Measurements from ENCODE around the gene HLF.
"Not testable (repeated sequence)": the region's sequence is repeated elsewhere in the genome, so short reads cannot be mapped to it uniquely, and the experiment has no call there.

HLF gene

DNA sequence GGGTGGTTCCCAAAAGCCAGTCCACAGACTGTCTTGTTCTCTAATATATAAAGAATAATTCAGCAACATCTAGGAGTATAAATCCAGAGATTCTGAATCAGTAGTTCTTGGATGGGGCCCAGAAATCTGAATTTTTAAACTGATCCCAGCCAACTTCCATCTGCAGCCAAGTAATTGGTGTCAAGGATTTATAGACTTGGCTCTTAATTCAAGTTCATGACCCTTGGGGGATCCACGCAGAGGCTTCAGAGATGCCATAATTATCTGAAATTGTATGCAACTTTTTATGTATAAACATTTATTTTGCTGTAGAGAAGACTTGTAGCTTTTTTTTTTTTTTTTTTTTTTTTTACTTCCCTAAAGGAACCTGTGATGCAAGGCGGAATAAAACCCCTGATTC is 60.6 kb downstream of the HLF start:
- Histone ChIP-seq H2BK5ac (ENCODE audit: low read depth, low read length, poor library complexity, severe bottlenecking) (no peak overlapping the region), H3K9me3 (ENCODE audit: control insufficient read depth, low read length) (no peaks in the 10 kb centered on the region), H3K4me2 (ENCODE audit: low read length, poor library complexity, severe bottlenecking) (no peak overlapping the region), H2AK5ac (ENCODE audit: low read length, severe bottlenecking) (no peak overlapping the region), H4K91ac (ENCODE audit: low read length) (no peak overlapping the region), H2BK15ac (ENCODE audit: low read depth, poor library complexity, severe bottlenecking) (no peak overlapping the region), H3K23ac (ENCODE audit: low read length in 2 of 2) (no peak overlapping the region), H3K27me3 (ENCODE audit: control insufficient read depth in 1 of 2, insufficient read depth in 1 of 2, low read length in 2 of 2) (no peaks in the 10 kb centered on the region), H2BK12ac (ENCODE audit: low read length in 2 of 2) (no peak overlapping the region), H3K4me3 (ENCODE audit: insufficient read depth in 1 of 2, low read depth in 1 of 2, low read length in 2 of 2) (no peak overlapping the region), H3K18ac (ENCODE audit: low read depth in 1 of 2, low read length in 2 of 2) (no peak overlapping the region), H3K27ac (ENCODE audit: low read length, poor library complexity, severe bottlenecking) (no peak overlapping the region), H3K79me1 (replicated peaks; ENCODE audit: low read length, poor library complexity, severe bottlenecking) (no peaks in the 10 kb centered on the region), H4K8ac (ENCODE audit: low read length) (no peak overlapping the region), H3K9ac (ENCODE audit: low read length) (no peak overlapping the region), H2AFZ (ENCODE audit: low read depth, low read length) (no peak overlapping the region), H3K4ac (ENCODE audit: low read depth in 1 of 2, low read length in 2 of 2) (no peak overlapping the region), H3K4me1 (ENCODE audit: control insufficient read depth, insufficient read depth, low read depth, low read length) (no peaks in the 10 kb centered on the region), H2BK120ac (ENCODE audit: low read depth, low read length) (no peak overlapping the region), H3K36me3 (ENCODE audit: control insufficient read depth in 1 of 2, insufficient read depth in 2 of 2, low read depth in 1 of 2, low read length in 2 of 2) (no peaks in the 10 kb centered on the region), H3K14ac (ENCODE audit: low read length in 2 of 2) (no peak overlapping the region)
- DNase-seq, result no peak
- 79% methylated on average over 1 of the region's 2 CpGs for WGBS

- no peak for DNase-seq
- H3K9me3 ChIP-seq (ENCODE audit: control insufficient read depth, low read length), result no peaks in the 10 kb centered on the region
- H2AFZ ChIP-seq (ENCODE audit: low read depth, low read length), result no peak overlapping the region
- H2BK5ac ChIP-seq (ENCODE audit: low read depth, low read length, poor library complexity, severe bottlenecking), result no peak overlapping the region
- H3K4me2 ChIP-seq (ENCODE audit: low read length, poor library complexity, severe bottlenecking), result no peak overlapping the region
- H2BK120ac ChIP-seq (ENCODE audit: low read depth, low read length), result no peak overlapping the region
- H2BK15ac ChIP-seq (ENCODE audit: low read depth, poor library complexity, severe bottlenecking), result no peak overlapping the region
- no peak overlapping the region for H2BK12ac ChIP-seq (ENCODE audit: low read length in 2 of 2)
- no peak overlapping the region for H3K23ac ChIP-seq (ENCODE audit: low read length in 2 of 2)
- H3K14ac ChIP-seq (ENCODE audit: low read length in 2 of 2), result no peak overlapping the region
- no peak overlapping the region for H4K91ac ChIP-seq (ENCODE audit: low read length)
- H3K27ac ChIP-seq (ENCODE audit: low read length, poor library complexity, severe bottlenecking), result no peak overlapping the region
- H2AK5ac ChIP-seq (ENCODE audit: low read length, severe bottlenecking), result no peak overlapping the region
- H3K18ac ChIP-seq (ENCODE audit: low read depth in 1 of 2, low read length in 2 of 2), result no peak overlapping the region
- H4K8ac ChIP-seq (ENCODE audit: low read length), result no peak overlapping the region
- no peak overlapping the region for H3K4me3 ChIP-seq (ENCODE audit: insufficient read depth in 1 of 2, low read depth in 1 of 2, low read length in 2 of 2)
- H3K27me3 ChIP-seq (ENCODE audit: control insufficient read depth in 1 of 2, insufficient read depth in 1 of 2, low read length in 2 of 2), result no peaks in the 10 kb centered on the region
- no peaks in the 10 kb centered on the region for H3K4me1 ChIP-seq (ENCODE audit: control insufficient read depth, insufficient read depth, low read depth, low read length)
- H3K79me1 ChIP-seq (replicated peaks; ENCODE audit: low read length, poor library complexity, severe bottlenecking), result no peaks in the 10 kb centered on the region
- WGBS, result 87% methylated on average over 6 of the region's 7 CpGs
- H3K4ac ChIP-seq (ENCODE audit: low read depth in 1 of 2, low read length in 2 of 2), result no peak overlapping the region
- no peaks in the 10 kb centered on the region for H3K36me3 ChIP-seq (ENCODE audit: control insufficient read depth in 1 of 2, insufficient read depth in 2 of 2, low read depth in 1 of 2, low read length in 2 of 2)
- H3K9ac ChIP-seq (ENCODE audit: low read length), result no peak overlapping the region
Observed at GRCh38 chr17:55326030-55326429, 61.3 kb downstream of the HLF start.

GRCh38 chr17:55327225-55328088 is 62.7 kb downstream of the HLF start:
- Histone ChIP-seq H2AK5ac (ENCODE audit: low read length, severe bottlenecking) (no peak overlapping the region), H2AFZ (ENCODE audit: low read depth, low read length) (no peak overlapping the region), H2BK12ac (ENCODE audit: low read length in 2 of 2) (no peak overlapping the region), H3K79me1 (replicated peaks; ENCODE audit: low read length, poor library complexity, severe bottlenecking) (no peaks in the 10 kb centered on the region), H3K4ac (ENCODE audit: low read depth in 1 of 2, low read length in 2 of 2) (no peak overlapping the region), H4K91ac (ENCODE audit: low read length) (no peak overlapping the region), H3K23ac (ENCODE audit: low read length in 2 of 2) (no peak overlapping the region), H2BK5ac (ENCODE audit: low read depth, low read length, poor library complexity, severe bottlenecking) (no peak overlapping the region), H3K4me3 (ENCODE audit: insufficient read depth in 1 of 2, low read depth in 1 of 2, low read length in 2 of 2) (no peak overlapping the region), H3K9me3 (ENCODE audit: control insufficient read depth, low read length) (no peaks in the 10 kb centered on the region), H3K27ac (ENCODE audit: low read length, poor library complexity, severe bottlenecking) (no peak overlapping the region), H3K9ac (ENCODE audit: low read length) (no peak overlapping the region), H3K14ac (ENCODE audit: low read length in 2 of 2) (no peak overlapping the region), H3K36me3 (ENCODE audit: control insufficient read depth in 1 of 2, insufficient read depth in 2 of 2, low read depth in 1 of 2, low read length in 2 of 2) (no peaks in the 10 kb centered on the region), H3K27me3 (ENCODE audit: control insufficient read depth in 1 of 2, insufficient read depth in 1 of 2, low read length in 2 of 2) (no peaks in the 10 kb centered on the region), H3K4me2 (ENCODE audit: low read length, poor library complexity, severe bottlenecking) (no peak overlapping the region), H3K4me1 (ENCODE audit: control insufficient read depth, insufficient read depth, low read depth, low read length) (no peaks in the 10 kb centered on the region), H2BK120ac (ENCODE audit: low read depth, low read length) (no peak overlapping the region), H4K8ac (ENCODE audit: low read length) (no peak overlapping the region), H2BK15ac (ENCODE audit: low read depth, poor library complexity, severe bottlenecking) (no peak overlapping the region), H3K18ac (ENCODE audit: low read depth in 1 of 2, low read length in 2 of 2) (no peak overlapping the region)
- DNase-seq, result no peak
- WGBS, result 56% methylated on average over 3 of the region's 4 CpGs

DNA sequence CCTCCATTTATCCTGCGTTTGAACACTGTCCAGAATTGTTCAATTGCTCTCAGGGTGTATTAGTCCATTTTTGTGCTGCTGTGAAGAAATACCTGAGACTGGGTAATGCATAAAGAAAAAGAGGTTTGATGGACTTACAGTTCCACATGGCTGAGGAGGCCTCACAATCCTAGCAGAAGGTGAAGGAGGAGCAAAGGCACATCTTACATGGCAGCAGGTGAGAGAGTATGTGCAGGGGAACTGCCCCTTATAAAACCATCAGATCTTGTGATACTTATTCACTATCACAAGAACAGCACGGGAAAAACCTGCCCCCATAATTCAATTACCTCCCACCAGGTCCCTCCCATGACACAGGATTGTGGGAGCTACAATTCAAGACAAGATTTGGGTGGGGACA is 63.8 kb downstream of the HLF start:
- H3K9me3 ChIP-seq (ENCODE audit: control insufficient read depth, low read length); H3K4ac ChIP-seq (ENCODE audit: low read depth in 1 of 2, low read length in 2 of 2); H2BK120ac ChIP-seq (ENCODE audit: low read depth, low read length); H3K18ac ChIP-seq (ENCODE audit: low read depth in 1 of 2, low read length in 2 of 2); H2AK5ac ChIP-seq (ENCODE audit: low read length, severe bottlenecking); H3K27ac ChIP-seq (ENCODE audit: low read length, poor library complexity, severe bottlenecking); H4K91ac ChIP-seq (ENCODE audit: low read length); H3K14ac ChIP-seq (ENCODE audit: low read length in 2 of 2); H3K27me3 ChIP-seq (ENCODE audit: control insufficient read depth in 1 of 2, insufficient read depth in 1 of 2, low read length in 2 of 2); H3K4me2 ChIP-seq (ENCODE audit: low read length, poor library complexity, severe bottlenecking); H2BK5ac ChIP-seq (ENCODE audit: low read depth, low read length, poor library complexity, severe bottlenecking); H3K23ac ChIP-seq (ENCODE audit: low read length in 2 of 2); H2BK15ac ChIP-seq (ENCODE audit: low read depth, poor library complexity, severe bottlenecking); H3K9ac ChIP-seq (ENCODE audit: low read length); H3K4me1 ChIP-seq (ENCODE audit: control insufficient read depth, insufficient read depth, low read depth, low read length); DNase-seq; H2BK12ac ChIP-seq (ENCODE audit: low read length in 2 of 2); H3K36me3 ChIP-seq (ENCODE audit: control insufficient read depth in 1 of 2, insufficient read depth in 2 of 2, low read depth in 1 of 2, low read length in 2 of 2); H2AFZ ChIP-seq (ENCODE audit: low read depth, low read length); H3K79me1 ChIP-seq (replicated peaks; ENCODE audit: low read length, poor library complexity, severe bottlenecking); H4K8ac ChIP-seq (ENCODE audit: low read length); H3K4me3 ChIP-seq (ENCODE audit: insufficient read depth in 1 of 2, low read depth in 1 of 2, low read length in 2 of 2): not testable (repeated sequence)
- 52% methylated on average over 2 of the region's 2 CpGs for WGBS

All from mesenchymal stem cell (in vitro differentiated cells and primary cell).